Parathyroid adenoma (tissue), 2 donors: ENCODE measurements around the gene OR8D1.

Source experiments
- H2AFZ ChIP-seq: fragments of 300-600 bp; sonication (generic); one replicate; pipeline ENCODE4 v1.7.0; 2017; ENCODE audit warnings: antibody characterized with exemption, mild to moderate bottlenecking
- H3K27ac ChIP-seq: fragments of 300-600 bp; sonication (generic); one replicate; pipeline ENCODE4 v1.7.0; 2017
- H3K27me3 ChIP-seq: fragments of 300-600 bp; sonication (generic); one replicate; pipeline ENCODE4 v1.7.0; 2017; ENCODE audit warnings: low read length; ENCODE audit not compliant: control insufficient read depth, insufficient read depth
- H3K36me3 ChIP-seq: fragments of 300-600 bp; sonication (generic); one replicate; pipeline ENCODE4 v1.7.0; 2017; ENCODE audit warnings: low read length; ENCODE audit not compliant: control insufficient read depth, insufficient read depth
- H3K4me1 ChIP-seq: fragments of 300-600 bp; sonication (generic); one replicate; pipeline ENCODE4 v1.7.0; 2017; ENCODE audit warnings: control low read depth
- H3K4me2 ChIP-seq: fragments of 300-600 bp; sonication (generic); one replicate; pipeline ENCODE4 v1.7.0; 2017; ENCODE audit warnings: low read length
- H3K4me3 ChIP-seq: fragments of 300-600 bp; sonication (generic); one replicate; pipeline ENCODE4 v1.7.0; 2017; ENCODE audit warnings: low read depth, low read length
- H3K79me2 ChIP-seq: fragments of 300-600 bp; sonication (generic); one replicate; pipeline ENCODE4 v1.7.0; 2017; ENCODE audit warnings: control low read depth
- H3K9ac ChIP-seq: fragments of 300-600 bp; sonication (generic); one replicate; pipeline ENCODE4 v1.7.0; 2017; ENCODE audit warnings: mild to moderate bottlenecking
- H3K9me3 ChIP-seq: fragments of 300-600 bp; sonication (generic); one replicate; pipeline ENCODE4 v1.7.0; 2017; ENCODE audit warnings: low read length; ENCODE audit not compliant: control insufficient read depth
- CTCF ChIP-seq: fragments of 300-600 bp; sonication (generic); IDR thresholded peaks from one replicate; pipeline ENCODE4 v1.7.0; 2017; ENCODE audit warnings: antibody characterized with exemption, mild to moderate bottlenecking
- donor health status: primary hyperparathyroidism.

OR8D1 gene

GRCh38 chr11:124297921-124298320, 15.8 kb downstream of the OR8D1 start:
- H3K9me3 ChIP-seq: no peaks in the 10 kb centered on the region
- TF ChIP-seq CTCF: no peak

GRCh38 chr11:124296016-124296415, 17.7 kb downstream of the OR8D1 start:
- no peaks in the 10 kb centered on the region for H3K36me3 ChIP-seq
- no peak for TF ChIP-seq CTCF
- H3K27ac ChIP-seq: no peak overlapping the region
- H3K4me3 ChIP-seq: no peak overlapping the region
- no peak overlapping the region for H3K9ac ChIP-seq
- H3K4me1 ChIP-seq: no peaks in the 10 kb centered on the region
- H2AFZ ChIP-seq: no peak overlapping the region
- H3K27me3 ChIP-seq: no peaks in the 10 kb centered on the region
- H3K9me3 ChIP-seq: no peaks in the 10 kb centered on the region
- H3K4me2 ChIP-seq: no peak overlapping the region
- no peaks in the 10 kb centered on the region for H3K79me2 ChIP-seq

More at GRCh38 chr11:124297921-124298320, 15.8 kb downstream of the OR8D1 start:
- Histone ChIP-seq H3K4me2 (no peak overlapping the region), H3K27me3 (no peaks in the 10 kb centered on the region), H3K4me3 (no peak overlapping the region), H3K79me2 (no peaks in the 10 kb centered on the region), H3K4me1 (no peaks in the 10 kb centered on the region), H3K9ac (no peak overlapping the region), H3K36me3 (no peaks in the 10 kb centered on the region), H2AFZ (no peak overlapping the region), H3K27ac (no peak overlapping the region)

- Histone ChIP-seq H3K9me3 (no peaks in the 10 kb centered on the region), H3K9ac (no peak overlapping the region), H3K4me2 (no peak overlapping the region), H3K27ac (no peak overlapping the region), H3K4me3 (no peak overlapping the region), H2AFZ (no peak overlapping the region), H3K79me2 (no peaks in the 10 kb centered on the region), H3K36me3 (no peaks in the 10 kb centered on the region), H3K27me3 (no peaks in the 10 kb centered on the region), H3K4me1 (no peaks in the 10 kb centered on the region)
- TF ChIP-seq CTCF: no peak
Measured at GRCh38 chr11:124294687-124295086, 19.1 kb downstream of the OR8D1 start.

GRCh38 chr11:124285610-124286344, 28.0 kb downstream of the OR8D1 start:
- Histone ChIP-seq H3K27me3 (no peaks in the 10 kb centered on the region), H3K36me3 (no peaks in the 10 kb centered on the region), H2AFZ (no peak overlapping the region), H3K4me2 (no peak overlapping the region), H3K27ac (no peak overlapping the region), H3K4me1 (no peaks in the 10 kb centered on the region), H3K4me3 (no peak overlapping the region), H3K9me3 (no peaks in the 10 kb centered on the region), H3K79me2 (no peaks in the 10 kb centered on the region), H3K9ac (no peak overlapping the region)
- no peak for TF ChIP-seq CTCF

GRCh38 chr11:124278261-124278660, 35.5 kb downstream of the OR8D1 start:
- H3K9me3 ChIP-seq: no peaks in the 10 kb centered on the region
- H3K9ac ChIP-seq: no peak overlapping the region
- no peak overlapping the region for H2AFZ ChIP-seq
- H3K4me1 ChIP-seq: no peaks in the 10 kb centered on the region
- no peaks in the 10 kb centered on the region for H3K79me2 ChIP-seq
- no peak overlapping the region for H3K27ac ChIP-seq
- H3K4me2 ChIP-seq: no peak overlapping the region
- no peaks in the 10 kb centered on the region for H3K36me3 ChIP-seq
- no peaks in the 10 kb centered on the region for H3K27me3 ChIP-seq
- no peak overlapping the region for H3K4me3 ChIP-seq
- TF ChIP-seq CTCF: no peak
